ENCODE results near the gene CHRM2.
A peak's percentile ranks its signal among the peaks of the same experiment; 100 is the strongest.

Gene CHRM2

DNA sequence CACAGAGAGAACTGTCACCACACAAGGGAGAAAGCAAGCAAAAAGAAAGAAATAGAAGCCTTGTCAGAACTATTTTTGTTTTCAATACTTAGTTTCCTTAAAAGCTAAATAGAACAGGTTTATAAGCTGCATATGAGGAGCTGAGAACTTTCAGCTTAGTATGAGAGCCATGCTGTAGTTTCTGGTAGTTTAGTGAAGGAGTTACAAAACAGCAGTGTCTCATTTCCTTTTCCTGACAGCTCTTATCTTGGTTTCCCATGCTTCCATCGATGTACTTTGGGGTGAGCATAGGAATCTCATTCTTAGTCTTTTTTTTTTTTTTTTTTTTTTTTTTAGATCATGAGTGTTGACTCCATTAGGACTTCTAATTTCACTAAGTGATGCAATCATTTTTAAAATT is 8.6 kb upstream of the CHRM2 start:
- H3K9me3 ChIP-seq (ENCODE audit: severe bottlenecking), result no peaks in the 10 kb centered on the region
- no peaks in the 10 kb centered on the region for H3K36me3 ChIP-seq
- no peak overlapping the region for H3K27ac ChIP-seq
- no peaks in the 10 kb centered on the region for H3K27me3 ChIP-seq (ENCODE audit: insufficient read depth, low read depth, severe bottlenecking)
- no peak for DNase-seq
- TF ChIP-seq, protein P1, sequence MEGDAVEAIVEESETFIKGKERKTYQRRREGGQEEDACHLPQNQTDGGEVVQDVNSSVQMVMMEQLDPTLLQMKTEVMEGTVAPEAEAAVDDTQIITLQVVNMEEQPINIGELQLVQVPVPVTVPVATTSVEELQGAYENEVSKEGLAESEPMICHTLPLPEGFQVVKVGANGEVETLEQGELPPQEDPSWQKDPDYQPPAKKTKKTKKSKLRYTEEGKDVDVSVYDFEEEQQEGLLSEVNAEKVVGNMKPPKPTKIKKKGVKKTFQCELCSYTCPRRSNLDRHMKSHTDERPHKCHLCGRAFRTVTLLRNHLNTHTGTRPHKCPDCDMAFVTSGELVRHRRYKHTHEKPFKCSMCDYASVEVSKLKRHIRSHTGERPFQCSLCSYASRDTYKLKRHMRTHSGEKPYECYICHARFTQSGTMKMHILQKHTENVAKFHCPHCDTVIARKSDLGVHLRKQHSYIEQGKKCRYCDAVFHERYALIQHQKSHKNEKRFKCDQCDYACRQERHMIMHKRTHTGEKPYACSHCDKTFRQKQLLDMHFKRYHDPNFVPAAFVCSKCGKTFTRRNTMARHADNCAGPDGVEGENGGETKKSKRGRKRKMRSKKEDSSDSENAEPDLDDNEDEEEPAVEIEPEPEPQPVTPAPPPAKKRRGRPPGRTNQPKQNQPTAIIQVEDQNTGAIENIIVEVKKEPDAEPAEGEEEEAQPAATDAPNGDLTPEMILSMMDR (IDR thresholded peaks at IDR 0.05; ENCODE audit: low read depth, low read length), result no peak
- no peak overlapping the region for H3K4me3 ChIP-seq (ENCODE audit: low read depth, low read length)

DNA sequence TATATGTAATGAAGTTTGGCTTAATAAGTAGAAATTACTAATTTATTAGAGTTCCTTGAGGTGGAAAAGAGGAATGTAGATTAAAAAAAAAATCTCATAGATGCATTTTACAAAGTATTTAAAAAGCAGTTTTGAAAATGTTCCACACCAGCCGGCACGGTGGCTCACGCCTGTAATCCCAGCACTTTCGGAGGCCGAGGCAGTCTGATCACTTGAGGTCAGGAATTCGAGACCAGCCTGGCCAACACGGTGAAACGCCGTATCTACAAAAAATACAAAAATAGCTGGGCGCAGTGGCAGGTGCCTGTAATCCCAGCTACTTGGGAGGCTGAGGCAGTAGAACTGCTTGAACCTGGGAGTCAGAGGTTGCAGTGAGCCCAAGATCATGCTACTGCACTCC is 3.2 kb upstream of the CHRM2 start:
- Histone ChIP-seq H3K27ac (no peak overlapping the region), H3K36me3 (no peaks in the 10 kb centered on the region), H3K4me3 (ENCODE audit: low read depth, low read length) (no peak overlapping the region), H3K9me3 (ENCODE audit: severe bottlenecking) (no peaks in the 10 kb centered on the region), H3K27me3 (ENCODE audit: insufficient read depth, low read depth, severe bottlenecking) (peaks cover 22% of the 10 kb centered on the region)
- no peak for DNase-seq
- TF ChIP-seq, protein P1 (IDR thresholded peaks at IDR 0.05; ENCODE audit: low read depth, low read length), result no peak

DNA sequence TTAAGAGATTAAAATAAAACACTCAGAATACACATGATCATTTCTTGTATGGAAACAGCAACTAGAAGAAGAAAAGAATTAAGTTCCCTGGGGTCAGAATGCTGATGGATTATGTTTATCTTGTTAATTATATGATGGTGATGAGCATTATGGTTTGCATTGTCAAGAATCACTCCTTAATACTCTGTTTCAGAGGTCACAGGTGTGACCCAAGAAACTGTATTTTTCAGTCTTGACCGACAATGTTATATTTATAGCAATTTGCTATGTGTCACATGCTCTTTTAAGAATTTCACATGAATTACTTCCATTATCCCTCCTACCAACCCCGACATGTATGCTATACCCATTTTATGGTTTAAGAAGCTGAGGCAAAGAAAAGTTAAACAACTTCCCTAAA is 2.7 kb upstream of the CHRM2 start:
- H3K36me3 ChIP-seq, result no peaks in the 10 kb centered on the region
- no peaks in the 10 kb centered on the region for H3K9me3 ChIP-seq (ENCODE audit: severe bottlenecking)
- no peak overlapping the region for H3K4me3 ChIP-seq (ENCODE audit: low read depth, low read length)
- no peak overlapping the region for H3K27ac ChIP-seq
- no peak for DNase-seq
- TF ChIP-seq, protein P1 (IDR thresholded peaks at IDR 0.05; ENCODE audit: low read depth, low read length), result no peak
- H3K27me3 ChIP-seq (ENCODE audit: insufficient read depth, low read depth, severe bottlenecking), result peaks cover 27% of the 10 kb centered on the region

DNA sequence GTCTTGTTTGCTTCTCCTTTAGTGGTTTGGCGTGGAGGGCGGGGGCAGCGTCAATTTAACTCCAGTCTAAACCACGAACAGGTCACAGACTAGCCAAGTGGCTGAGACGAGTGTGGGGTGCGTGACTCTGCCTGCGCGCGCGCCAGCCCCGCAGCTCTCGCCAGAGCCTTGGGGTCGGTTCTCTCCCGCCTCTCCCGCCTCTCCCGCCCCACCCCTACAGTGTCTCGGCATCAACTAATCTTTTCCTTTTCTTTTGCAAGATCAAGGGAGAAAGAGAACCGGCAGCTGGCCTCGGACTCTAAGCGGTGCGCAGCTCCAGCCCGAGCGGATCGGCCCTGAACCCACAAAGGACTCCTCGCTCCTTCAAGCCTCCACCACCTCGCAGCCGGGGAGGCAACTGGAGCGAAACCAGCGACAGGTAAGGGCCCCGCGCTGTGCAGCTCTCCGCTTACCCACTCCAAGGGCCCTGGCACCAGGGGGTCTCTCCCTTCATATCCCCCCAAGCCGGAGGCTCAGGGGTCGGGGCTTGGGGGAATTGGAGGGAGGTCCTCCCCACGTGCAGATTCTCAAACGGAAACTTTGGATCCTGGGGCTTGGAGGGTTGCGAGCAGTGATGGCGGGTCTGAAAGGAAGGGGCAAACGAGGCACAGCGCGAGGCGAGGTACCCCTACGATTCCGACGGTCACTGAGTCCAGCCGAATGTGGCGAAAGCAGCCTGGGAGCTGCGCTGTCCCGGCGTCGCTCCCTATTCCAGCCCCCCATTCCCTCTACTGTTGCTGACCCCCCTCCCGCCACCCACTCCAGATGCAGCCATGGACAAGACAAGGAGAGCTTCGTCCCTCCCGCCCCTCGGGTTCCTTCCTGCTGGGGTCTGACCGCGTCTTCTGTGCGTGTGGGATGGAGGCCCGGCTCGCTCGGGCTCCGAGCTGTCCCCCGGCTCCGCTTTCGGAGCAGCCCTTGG is 829 bp downstream of the CHRM2 start:
- peak overlapping the region; percentile 69 for H3K4me3 ChIP-seq (ENCODE audit: low read depth, low read length)

DNA sequence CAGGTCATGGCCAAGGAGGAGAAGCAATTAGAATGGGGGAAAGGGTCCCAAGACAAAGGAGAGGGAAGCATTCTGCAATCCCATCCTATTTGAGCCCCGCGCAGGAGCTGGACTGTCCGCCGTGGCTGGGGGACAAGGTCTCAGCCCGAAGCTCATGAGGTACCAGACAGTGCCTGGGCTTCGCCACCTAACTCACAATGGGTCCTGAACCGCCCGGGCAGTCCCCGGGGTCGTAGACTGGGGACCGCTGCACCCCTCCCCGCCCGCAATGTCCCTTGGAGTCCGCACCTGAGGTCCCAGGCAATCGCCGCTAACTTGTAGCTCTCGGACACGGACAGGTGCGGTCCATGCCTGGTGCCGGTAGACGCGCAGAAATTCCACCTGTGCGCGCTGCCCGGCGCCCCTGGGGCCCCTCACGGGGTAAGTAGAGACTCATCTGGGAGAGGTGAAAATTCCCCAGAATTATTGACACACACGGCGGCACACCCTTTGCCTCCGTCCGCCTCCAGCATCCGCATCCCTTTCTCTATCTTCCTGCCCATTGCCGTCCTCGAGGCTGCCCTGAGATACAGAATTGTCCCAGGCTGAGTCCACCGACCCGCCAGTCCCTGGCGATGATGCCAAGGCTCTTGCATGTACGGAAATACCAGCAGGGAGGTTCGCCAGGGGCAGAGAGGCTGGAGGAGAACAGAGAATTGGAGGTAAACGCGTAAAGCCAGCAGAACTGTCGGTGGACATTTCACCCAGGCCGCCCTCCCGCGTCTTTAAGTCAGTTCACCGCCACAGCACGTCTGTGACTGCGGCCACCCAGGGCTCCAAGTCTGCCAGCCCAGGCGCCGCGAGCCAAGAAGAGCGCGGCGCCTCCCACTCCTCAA is 1.8 kb downstream of the CHRM2 start:
- no peaks in the 10 kb centered on the region for H3K9me3 ChIP-seq (ENCODE audit: severe bottlenecking)
- DNase-seq, result peak; percentile 13
- TF ChIP-seq, protein P1 (IDR thresholded peaks at IDR 0.05; ENCODE audit: low read depth, low read length), result no peak
- H3K4me3 ChIP-seq (ENCODE audit: low read depth, low read length), result peak overlapping the region; percentile 69
- H3K36me3 ChIP-seq, result no peaks in the 10 kb centered on the region
- H3K27ac ChIP-seq, result no peak overlapping the region
- peaks cover 47% of the 10 kb centered on the region for H3K27me3 ChIP-seq (ENCODE audit: insufficient read depth, low read depth, severe bottlenecking)

More for the DNA sequence above, 829 bp downstream of the CHRM2 start:
- no peaks in the 10 kb centered on the region for H3K9me3 ChIP-seq (ENCODE audit: severe bottlenecking)
- H3K36me3 ChIP-seq, result no peaks in the 10 kb centered on the region
- no peak overlapping the region for H3K27ac ChIP-seq
- TF ChIP-seq, protein P1 (IDR thresholded peaks at IDR 0.05; ENCODE audit: low read depth, low read length), result no peak
- peak; percentile 46 for DNase-seq
- H3K27me3 ChIP-seq (ENCODE audit: insufficient read depth, low read depth, severe bottlenecking), result peaks cover 47% of the 10 kb centered on the region

Measured in WERI-Rb-1 (cell line).